ENCODE measurements around the gene C16orf74.

The C16orf74 gene

DNA sequence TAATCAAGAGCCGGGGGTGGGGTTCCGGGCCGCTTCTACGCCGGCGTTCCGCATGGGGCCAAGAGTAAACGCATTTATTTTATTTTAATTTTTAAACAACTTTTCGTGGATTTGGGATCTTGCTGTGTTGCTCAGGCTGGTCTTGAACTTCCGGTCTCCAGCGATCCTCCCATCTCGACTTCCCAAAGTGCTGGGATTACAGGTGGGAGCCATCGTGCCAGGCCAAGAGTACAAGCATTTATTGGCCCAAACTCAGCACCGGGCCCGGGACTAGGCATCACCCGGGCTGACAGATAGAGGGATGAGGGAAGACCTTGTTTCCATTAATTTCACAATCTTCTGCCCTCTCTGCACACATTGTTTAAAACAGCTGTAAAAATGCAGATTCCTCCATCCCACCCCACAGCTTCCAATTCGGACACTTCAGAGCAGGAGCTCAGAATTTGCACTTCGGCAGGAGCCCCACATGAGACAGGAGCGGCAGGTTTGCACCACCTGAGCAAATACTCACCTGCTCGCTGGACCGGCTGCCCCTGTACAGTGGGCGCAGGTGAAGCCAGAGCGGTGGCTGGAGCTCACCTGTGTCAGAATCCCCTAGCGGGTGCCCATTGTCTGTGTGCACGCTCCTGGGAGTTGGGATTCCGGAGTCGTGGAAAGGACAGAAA lies 61.5 kb downstream of the C16orf74 start:
- DNase-seq: no peak

DNA sequence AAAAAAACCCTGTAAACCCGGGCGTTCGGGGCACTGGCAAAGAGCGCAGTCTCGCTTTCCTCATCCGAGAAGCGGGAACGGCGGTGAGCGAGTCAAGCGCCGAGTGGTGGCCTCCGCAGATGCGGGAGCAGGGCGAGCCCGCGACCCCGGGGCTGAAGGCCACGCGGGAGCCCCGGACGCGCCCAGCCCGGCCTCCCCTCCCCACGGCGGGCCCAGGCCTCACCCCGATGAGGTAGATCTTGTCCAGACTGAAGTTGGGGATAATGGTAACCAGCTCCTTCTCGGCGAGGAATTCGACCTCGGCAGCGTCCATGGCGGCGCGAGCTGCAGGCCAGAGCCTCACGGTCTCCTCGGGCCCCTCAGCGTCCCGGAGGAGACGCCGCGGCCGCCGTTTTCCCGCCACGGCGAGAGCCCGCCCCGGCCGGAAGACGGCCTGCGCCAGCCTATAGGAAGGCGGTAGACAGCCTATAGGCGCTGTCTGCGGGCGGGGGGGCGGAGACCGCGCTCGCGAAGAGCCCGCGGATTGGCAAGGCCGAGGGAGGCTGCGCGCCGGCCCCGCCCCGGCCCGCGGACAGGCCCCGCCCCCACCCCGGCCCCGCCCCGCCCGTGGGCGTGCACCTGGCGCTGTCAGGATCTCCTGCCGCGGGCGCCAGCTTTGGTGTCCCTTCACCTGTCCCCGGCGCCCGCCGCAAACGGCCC lies 62.2 kb downstream of the C16orf74 start, which contains the start of gene GINS2:
Gene GINS2 (minus strand): TSS at position 369 of the 699 bp plus-strand sequence. CDS start 56 bp downstream, at position 313.
- DNase-seq: peak; percentile 95

DNA sequence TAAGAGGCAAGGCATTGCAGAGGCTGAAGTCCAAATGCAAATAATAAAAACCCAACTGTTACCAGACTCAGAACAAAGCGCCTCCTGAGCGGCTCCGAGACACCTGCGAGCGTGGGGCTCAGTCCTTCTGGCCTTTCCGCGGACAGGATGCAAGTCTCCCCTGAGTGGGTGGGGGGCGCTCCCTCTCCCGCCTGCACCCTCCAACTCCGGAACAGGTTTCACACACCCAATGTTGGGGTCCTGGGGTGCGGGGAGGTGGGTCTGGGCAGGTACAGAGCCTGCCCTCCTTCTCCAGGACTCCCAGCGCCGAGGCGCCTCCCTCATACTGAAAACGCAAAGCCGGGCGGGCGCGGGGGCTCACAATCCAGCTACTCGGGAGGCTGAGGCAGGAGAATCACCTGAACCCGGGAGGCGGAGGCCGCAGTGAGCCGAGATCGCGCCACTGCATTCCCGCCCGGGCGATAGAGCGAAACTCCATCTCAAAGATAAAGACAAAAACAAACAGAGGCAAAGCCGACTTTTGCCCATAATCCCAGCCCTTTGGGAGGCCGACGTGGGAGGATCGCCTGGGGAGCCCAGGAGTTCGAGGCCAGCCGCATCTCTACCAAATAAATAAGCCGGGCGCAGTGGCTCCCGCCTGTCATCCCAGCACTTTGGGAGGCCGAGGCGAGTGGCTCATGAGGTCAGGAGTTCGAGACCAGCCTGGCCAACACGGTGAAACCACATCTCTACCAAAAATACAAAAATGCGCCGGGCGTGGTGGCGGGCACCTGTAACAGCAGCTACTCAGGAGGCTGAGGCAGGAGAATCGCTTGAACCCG lies 63.0 kb downstream of the C16orf74 start:
- DNase-seq: no peak

DNA sequence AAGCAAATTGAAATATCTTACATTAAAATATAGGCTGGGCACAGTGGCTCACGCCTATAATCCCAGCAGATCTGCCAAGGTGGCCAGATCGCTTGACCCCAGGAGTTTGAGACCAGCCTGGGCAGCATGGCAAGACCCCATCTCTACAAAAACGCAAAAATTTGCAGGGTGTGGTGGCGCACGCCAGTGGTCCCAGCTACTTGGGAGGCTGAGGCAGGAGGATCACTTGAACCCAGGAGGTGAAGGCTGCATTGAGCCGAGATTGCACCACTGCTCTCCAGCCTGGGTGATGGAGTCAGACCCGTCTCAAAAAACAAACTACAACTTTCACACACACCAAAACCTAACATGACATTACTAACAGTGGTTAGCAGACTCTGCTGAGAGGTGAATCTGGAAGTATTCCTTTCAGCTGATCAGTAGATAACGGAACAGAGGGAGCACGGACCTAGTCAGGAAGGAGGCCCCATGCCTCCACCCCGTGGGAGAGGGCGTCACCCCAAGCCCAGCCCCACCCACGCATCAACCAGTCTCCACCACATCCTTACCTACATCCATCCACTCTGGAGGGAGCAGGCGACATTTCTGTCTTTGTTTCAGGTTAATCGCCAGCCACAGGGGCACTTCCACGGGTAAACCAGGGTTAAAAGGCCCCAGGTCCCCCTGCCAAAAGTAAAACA lies 63.8 kb downstream of the C16orf74 start:
- no peak for DNase-seq

DNA sequence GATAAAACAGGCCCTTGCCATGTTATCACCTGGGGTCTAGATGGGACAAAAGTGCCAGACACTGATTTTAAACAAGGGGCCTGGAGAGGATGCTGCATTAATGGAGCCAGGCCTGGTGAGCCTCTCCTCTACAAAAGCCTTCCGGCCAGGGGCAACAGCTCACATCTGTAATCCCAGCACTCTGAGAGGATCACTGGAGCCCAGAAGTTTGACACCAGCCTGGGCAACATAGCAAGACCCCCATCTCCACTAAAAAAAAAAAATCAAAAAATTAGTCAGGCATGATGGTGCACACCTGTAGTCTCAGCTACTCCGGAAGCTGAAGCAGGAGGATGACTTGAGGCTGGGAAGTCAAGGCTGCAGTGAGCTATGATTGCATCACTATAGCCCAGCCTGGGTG lies 65.6 kb downstream of the C16orf74 start:
- no peak for DNase-seq

DNA sequence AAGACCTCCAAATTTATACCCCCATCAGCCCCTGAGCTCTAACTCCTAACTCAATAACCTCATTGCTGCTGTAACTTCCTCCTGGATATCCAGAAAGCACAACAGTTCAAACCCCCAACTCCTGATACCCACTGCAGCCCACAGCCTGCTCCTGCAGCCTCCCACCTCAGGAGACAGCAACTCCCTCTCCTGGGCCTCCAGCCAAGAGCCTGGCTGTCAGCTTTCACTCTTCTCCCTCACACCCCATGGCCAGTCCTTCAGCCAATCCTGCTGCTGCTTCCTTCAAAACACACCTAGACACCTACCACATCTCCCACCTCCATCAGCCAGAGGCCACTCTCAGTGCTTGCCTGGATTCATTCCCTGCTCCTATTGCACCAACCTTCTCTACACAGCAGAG lies 67.5 kb downstream of the C16orf74 start:
- DNase-seq: no peak

DNA sequence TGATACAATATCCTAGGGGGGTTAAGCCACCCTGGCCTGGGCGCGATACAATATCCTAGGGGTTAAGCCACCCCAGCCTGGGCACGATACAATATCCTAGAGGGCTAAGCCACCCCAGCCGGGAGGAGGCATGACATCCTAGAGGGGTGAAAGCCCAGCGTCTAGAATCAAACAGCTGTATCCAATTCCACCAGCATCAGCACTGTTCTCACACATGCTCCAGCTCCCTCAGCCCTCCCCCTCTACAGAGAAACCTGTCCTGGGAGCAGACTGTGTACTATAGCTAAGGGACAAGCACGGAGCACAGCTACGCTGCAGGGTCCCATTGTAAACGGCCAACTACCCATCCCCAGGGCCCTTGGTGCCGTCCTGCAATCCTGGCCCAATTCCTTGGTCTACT lies 68.4 kb downstream of the C16orf74 start:
- no peak for DNase-seq

DNA sequence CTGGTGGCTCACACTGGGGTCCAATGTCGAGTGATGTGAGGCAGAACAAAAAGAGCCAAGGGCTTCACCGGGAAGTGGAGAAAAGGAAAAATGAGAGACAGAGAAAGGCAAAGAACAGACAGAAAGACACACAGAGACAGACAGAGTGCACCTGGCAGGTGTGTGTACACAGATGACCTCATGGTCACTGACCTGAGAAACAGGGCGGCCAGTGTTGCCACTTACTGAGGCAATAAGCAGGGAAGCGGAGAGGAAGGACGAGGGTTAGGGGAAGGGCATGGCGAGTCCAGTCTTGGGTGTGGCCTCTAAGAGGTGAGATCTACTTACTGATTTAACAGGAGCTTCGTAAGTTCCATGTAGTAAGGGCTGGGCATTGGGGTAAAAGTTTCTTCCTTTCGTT lies 69.6 kb downstream of the C16orf74 start:
- DNase-seq: no peak

DNA sequence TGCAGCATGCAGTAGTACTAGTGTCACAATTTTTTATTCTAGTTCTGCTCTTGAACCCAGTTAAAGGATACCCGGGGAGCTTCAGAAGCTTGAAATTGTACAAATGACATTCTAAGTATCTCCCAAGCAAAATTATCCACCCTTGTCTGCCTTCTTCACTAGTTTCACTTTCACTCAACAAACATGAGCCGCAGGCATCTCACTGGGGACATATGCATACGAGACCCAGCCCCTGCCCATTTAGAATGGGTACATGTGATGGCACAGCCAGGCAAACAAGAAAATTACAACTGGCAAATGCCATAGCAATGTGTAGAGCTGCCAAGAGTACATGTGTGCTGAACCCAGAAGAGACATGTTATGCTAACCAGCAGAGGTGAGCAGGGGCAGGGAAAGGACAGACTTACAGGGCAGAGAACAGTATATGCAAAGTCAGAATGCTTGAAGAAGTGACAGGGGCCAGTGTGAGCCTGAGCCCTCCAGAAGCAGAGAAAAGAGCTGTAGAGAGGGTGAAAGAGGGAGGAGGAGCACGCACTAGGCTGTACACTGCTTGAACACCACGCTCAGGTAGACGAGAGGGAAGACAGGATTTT lies 70.4 kb downstream of the C16orf74 start:
- DNase-seq: no peak

DNA sequence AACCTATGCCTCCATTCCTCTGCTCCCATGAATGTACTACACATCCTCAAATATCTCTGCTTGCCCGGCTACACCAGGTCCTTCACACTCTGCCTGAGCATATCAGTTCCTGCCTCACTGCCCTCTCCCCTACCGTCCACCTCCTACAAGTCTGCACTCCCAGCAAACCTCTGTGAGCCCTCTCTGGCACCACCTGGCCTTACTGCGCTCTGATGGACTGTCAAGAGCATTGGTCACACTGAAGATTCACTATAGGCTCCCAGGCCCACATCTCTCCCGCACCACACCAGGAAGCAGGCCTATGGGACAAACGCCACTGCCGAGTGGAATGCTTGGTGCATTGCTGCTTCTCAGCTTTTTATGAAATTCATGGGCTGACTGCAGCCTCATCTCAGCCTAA lies 71.0 kb downstream of the C16orf74 start:
- no peak for DNase-seq

DNA sequence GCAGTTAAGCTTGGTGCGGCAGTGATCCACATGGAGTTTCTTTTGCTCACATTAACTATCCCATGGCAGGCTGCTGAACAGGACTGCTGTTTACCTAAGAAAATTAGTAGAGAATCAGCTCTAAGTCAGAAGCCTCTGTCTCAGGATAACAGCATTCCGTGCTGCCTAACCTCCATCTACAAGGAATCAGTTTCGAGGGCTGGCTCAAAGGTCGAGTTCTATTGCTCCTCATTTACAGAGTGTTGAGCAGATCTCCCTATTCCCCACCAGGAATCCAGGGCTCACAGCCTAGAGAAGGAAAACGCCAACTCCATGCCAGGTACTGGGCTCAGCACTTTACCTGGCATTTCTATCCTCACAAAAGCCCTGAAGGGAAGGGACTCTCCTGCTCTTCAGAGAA lies 72.1 kb downstream of the C16orf74 start:
- no peak for DNase-seq

DNA sequence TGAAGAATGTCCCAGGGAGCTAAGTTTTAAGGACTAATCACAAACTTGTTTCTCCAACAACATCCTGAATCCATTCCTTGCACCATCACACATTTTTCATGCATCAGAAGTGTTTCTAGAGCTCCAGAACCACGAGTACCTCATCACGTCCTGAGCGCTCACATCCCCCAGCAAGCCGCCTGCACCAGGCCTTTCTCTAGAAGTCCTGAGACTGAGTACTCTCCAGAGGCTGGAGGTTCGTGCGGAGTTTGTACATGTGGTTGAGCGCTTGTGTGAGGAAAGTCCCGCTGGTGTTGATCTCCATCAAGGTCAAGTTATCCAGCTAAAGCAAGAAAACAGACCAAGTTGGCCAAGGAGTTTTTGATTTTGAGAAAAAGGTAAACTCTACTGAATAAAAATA lies 72.9 kb downstream of the C16orf74 start:
- no peak for DNase-seq

DNA sequence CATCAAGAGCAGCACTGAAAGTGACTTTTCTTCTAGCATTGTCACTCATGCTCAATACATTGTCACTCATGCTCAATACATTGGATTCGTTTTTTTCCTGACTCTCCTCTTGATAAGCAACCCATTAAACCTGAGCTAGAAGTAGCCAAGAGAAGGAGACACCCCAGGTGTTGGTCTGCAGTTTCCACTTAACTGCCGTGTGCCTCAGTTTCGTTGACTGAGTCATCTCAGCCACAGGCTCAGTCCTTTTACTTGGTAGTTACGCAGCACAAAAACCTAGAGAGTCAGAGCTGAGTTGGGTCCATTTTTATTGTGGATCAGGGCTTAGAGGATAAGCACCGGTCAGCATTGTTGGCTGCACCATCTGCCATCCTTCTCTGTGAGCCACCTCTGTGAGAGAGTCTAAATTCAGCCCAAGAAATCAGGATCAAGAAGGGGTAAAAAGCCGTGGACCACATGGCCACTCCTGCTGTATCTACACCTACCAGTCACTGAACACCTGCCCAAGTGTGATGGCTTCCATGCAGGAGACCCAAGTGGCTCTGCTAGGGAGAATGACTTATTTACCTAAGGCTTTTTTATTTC lies 73.4 kb downstream of the C16orf74 start:
- no peak for DNase-seq

DNA sequence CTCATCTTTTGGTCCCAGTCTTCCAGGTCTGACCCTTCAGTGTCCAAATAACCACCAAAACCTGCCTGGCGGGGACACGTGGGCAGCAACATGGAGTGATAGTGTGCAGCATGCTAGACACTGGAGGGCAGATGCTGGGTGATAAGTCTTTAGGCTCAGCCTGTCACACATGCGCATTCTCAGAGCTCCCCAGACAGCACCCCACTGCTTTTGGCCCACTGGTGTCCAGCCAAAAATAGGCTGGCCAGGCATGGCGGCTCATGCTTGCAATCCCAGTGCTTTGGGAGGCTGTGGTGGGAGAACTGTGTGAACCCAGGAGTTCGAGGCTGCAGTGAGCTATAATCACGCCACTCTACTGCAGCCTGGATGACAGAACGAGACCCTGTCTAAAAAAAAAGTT lies 74.4 kb downstream of the C16orf74 start:
- no peak for DNase-seq

DNA sequence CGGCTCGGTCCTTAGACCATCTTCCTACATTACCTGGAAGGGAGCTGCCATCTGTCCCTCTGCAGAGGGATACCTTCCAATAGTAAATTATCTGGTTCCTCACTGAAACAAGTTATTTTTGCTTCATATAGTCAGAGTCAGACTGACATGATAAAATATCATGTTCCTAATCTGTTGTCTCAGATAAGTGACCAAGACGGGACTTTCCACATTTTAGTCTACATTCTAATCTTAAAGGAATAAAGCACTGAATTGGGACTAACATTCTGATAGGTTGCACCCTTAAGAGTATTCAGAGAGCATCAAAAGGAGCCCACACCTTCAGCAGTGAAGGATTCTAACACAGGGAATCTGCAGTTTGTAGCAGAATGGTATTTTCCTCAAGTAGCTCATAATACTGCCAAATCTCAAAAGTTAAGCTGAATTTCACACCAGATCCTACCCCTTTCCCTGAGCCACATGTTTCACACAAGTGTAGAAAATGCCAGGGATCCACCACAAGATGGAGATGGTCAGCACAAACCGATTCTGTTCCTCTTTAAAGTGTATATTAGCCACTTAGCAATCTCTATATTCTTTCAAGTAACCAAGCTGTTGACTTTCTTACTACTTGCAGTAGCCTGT lies 75.5 kb downstream of the C16orf74 start:
- no peak for DNase-seq

DNA sequence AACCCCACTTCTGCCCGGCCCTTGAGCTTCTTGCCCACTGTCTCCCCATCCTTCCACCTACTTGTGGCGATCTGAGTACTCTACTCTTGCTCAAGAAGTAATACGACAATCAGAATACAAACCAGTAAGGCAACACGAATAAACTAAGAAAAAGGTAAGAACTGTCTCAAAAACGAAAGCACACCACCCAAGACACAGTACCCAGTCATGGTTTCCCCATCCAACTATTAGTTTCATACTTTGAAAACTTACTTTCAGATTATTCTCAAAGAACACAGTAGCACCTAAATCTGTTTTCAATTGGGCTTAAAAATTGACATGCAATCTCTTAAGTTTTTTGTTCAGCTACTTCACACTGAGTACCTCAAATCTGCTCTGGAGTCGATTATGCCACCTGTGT lies 76.1 kb downstream of the C16orf74 start:
- no peak for DNase-seq

DNA sequence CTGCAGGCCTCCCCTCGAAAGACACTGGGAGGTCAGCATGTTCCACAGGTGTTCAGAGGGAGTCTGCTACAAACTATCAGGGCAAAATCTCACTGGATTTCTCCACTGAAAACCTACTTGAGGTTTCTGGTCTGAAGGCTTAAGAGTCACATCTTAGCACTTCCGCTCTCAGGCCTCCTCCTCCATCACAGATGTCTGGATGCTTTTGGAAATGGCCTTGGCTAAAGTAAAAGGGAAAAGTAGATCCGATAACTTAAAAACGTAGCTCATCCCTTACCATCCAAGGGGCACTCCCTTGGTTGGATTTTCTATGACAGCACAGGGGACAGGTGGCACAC lies 76.5 kb downstream of the C16orf74 start:
- DNase-seq: no peak

DNA sequence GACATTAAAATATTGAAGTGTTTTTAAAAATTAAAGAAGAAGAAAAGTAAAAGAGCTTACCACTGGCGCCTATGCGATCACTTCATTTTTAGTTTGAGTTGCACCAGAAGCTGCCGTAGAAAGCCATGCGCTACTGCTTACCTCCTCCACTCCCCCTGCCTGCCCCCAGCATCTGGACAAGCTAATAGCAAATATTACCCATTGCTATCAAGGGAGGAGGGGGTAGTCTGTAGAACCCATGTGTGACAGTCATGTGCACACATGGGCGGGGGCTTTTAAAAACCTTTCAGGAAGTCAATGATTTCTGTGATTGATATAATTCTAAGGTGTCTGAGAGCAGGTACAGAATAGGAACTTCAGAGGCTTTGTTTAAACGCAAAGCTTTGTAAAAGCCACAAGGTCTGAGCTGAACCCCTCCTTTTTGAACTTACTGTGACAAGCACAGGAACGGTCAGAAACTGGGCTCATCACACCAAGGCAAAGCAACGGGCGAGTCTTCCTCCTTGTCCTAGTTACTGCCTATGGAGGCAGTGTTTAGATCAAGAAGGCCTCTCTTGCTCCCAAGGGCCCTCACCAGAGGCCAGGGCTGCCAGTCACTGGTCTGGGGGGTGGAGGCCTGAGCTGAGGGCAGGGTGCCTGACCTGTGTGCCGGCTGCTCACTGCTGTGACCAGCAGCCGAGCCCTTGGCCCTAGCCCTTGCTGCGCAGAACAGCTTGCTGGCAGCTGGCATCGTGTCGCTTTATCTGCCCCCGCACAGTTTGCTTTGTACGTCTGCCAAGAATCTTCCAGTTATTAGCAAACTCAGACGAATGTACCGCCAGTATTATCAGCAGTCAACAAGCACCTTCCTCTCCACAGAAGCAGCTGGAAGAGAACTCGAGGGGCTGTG lies 77.1 kb downstream of the C16orf74 start:
- no peak for DNase-seq

DNA sequence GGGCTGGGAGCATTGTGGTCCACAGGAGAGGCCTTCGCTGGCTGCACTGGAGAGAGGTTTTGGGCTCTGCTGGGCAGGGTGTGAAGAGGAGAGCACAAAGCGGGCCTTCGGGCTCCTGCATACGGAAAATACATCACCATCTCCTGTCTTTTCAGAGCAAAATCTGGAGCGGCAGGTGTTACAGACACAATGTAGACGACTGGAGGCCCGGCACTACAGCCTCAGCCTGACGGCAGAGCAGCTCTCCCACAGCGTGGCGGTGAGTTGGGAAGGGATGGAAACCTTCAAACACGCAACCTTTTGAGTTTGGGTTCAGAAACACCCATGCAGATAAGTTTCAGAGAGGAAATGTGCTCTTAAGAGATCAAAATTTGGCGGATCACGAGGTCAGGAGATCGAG lies 80.1 kb downstream of the C16orf74 start:
- DNase-seq: no peak

DNA sequence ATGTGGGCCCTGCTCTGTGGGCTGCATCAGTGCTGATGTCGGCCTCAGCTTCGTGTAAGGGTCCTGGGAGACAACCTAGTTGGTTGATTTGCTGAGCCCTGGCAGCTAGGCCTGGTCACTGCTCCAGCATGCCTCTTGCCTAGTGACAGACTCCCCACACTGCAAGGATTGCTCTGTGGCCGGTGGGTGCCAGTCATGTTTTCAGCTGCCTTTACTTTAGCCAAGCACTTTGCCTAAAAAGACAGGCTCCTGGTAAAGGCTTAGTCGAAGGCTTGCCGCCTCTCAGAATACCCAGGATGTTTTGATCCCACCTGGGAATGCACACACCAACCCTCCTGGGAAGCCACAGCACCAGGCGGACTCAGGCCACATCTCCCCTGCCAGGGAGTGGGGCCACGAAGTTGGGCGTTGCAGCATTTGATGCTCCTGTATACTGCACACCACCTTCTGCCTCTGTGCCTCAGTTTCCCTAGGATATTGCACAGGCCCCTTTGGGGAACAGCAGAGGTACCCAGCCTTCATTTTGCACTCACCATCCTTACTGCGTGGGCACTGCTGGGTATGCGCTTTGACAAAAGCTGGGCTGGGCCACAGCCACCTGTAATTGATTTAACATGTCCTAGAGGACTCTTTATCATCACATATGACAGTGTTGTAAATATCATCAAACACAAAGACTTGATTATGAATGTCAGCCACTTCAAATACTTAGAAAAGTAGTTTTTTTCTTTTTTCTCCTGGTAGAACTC lies 82.0 kb downstream of the C16orf74 start:
- DNase-seq: no peak
